ENCODE results near the gene CC2D2A.

The CC2D2A gene

GRCh38 chr4:15466596-15466995, 3.1 kb upstream of the CC2D2A start:
- DNase-seq (ENCODE audit: low read depth), result no peak

DNA sequence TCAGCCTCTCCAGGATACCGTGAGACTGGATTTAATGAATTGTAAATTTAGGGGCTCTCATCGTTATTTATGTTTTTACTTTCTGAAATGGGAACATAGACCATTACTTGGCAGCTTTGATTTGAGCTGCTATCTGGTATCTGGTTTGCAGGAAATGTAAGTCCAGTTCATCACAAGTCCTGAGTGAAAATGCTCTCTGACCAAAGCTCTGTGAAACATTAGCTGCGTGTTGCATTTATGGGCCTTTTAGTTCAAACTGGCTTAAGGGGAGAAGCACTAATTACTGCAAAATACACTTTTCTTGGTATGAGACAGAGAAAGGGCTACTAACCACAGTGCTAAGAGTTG, 420 bp downstream of the CC2D2A start:
- DNase-seq (ENCODE audit: low read depth), result no peak

DNA sequence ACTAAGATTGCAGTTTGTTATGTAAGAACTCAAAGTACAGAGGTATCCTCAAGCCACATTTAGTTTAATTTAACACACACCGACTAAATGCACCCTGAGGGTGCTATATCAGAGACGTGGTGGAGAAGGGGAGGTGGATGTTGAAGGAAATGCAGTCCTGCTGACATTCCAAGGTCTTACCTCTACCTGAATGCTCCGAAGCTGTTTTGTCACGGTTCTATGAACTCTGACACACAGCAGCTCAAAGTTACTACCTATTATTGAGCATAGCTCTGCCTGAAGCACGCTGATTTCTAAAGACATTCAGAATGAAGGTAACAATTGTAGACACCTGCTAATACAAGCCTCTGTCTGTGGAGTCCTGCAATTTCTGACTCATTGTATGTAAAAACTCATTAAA, 6.7 kb downstream of the CC2D2A start:
- no peak for DNase-seq (ENCODE audit: low read depth)

DNA sequence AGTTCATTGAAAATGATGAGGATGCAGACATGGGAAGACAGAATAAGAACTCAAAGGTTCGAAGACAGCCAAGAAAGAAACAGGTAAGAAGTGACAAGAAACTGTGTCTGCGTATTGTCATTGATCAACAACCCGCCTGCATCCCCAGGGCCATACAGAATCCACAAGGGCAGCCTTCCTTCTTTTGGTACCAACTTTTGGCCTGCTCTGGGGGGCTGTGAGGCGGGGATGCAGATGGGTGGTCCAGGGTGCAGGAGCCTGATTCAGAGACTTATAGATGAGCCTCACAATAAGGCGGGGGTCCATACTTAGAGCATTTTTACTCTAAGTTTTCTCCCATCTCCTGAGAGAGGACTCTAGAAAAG, 9.0 kb downstream of the CC2D2A start:
- no peak for DNase-seq (ENCODE audit: low read depth)

DNA sequence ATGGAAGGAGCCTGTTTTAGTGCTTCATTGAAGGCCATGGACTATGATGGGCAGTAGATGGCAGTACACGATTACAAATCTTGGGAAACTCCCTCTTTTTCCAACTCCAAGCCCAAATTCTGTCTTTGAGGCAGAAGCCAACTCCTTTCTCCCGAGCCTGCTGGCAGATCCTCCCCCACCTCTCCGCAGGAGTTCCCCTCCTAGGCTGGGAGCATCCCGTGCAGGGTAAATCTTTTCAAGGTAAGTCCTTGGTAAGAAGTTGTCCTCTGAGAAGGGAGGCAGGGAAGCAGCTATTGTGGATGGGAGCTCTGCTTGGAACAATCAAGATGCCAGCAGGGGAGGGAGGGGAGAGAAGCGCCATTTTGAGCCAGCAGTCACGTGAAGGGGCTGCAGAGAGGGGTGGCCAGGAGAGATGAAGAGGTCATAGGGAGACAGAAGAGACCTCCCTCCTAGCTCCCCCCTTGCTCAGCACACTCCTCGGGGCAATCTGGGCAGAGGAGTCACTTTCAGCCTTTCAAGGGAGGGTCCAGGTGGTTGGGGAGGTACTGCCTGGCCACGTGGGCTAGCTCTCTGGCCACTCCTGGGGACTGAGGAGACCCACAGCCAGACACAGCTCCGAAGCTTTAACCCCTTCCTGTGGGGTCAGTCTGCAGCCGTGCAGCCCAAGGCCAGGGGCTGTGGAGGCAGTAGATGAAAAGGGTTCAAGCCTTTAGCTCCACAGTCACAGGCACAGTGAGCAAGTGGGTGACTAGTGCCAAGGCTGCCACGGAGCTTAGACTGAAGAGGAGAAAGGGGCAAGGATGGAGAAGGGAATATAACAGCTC, 9.6 kb downstream of the CC2D2A start:
- no peak for DNase-seq (ENCODE audit: low read depth)

GRCh38 chr4:15479913-15480185, 10.2 kb downstream of the CC2D2A start:
- DNase-seq (ENCODE audit: low read depth), result no peak

DNA sequence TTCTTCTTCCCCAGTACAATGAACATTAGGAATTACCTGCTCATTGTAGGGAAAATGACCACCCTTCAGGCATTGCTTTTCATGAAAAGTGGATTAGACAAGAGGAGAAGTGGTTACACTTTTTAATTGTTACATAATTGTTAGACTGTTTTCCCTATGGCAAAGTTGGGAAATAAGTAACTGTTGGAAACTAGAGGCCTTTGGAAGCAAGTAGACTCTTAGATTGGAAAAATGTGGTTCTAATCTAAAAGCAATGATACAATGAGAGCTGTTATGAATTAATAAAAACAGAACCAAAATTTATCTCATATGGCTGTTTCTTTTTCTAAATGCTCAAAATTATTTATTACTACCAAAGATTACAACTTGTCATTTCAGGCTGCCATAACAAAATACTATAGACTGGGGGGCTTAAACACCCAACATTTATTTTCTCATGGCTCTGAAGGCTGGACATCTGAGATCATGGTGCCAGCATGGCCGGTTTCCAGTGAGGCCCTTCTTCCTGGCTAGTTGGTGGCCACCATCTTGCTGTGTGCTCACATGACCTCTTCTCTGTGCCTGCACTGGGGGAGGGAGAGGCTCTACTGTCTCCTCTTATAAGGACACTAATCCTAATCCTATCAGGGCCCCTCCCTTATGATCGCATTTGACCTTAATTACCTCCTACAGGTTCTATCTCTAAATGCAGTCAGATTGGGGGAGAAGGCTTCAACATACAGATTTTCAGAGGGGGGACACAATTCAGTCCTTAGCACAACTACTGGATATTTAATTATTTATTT, 12.5 kb downstream of the CC2D2A start:
- no peak for DNase-seq (ENCODE audit: low read depth)

DNA sequence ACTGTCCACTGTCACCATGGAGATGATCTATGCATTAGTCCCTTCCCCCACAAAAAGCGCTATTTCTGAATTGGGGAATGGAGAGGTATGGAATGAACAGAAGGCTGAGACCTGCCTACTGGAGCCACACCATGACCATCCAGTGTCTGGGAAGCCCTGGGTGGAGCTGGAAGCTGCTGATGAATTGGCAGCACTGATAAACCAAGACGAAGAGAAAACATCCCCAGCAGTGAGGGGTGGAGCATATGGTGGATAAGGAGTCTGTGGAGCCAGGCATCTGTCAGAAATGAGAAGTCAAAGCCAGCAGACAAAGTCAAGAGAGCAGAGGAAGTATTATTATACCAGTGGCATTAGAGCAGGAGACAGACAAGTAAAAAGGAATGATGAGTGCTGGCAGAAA, 13.2 kb downstream of the CC2D2A start:
- DNase-seq (ENCODE audit: low read depth), result no peak

DNA sequence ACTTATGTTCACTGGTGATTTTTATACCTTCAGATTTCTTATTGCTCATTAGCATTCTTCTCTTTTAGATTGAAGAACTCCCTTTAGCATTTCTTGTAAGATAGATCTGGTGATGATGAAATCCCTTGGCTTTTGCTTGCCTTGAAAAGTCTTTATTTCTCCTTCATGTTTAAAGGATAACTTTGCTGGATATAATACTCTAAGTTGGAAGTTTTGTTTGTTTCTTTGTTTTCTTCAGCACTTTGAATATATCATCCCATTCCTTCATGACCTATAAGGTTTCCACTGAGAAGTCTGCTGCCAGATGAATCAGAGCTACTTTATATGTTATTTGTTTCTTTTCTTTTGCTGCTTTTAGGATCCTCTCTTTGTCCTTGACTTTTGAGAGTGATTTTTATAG, 18.5 kb downstream of the CC2D2A start:
- DNase-seq (ENCODE audit: low read depth), result no peak

DNA sequence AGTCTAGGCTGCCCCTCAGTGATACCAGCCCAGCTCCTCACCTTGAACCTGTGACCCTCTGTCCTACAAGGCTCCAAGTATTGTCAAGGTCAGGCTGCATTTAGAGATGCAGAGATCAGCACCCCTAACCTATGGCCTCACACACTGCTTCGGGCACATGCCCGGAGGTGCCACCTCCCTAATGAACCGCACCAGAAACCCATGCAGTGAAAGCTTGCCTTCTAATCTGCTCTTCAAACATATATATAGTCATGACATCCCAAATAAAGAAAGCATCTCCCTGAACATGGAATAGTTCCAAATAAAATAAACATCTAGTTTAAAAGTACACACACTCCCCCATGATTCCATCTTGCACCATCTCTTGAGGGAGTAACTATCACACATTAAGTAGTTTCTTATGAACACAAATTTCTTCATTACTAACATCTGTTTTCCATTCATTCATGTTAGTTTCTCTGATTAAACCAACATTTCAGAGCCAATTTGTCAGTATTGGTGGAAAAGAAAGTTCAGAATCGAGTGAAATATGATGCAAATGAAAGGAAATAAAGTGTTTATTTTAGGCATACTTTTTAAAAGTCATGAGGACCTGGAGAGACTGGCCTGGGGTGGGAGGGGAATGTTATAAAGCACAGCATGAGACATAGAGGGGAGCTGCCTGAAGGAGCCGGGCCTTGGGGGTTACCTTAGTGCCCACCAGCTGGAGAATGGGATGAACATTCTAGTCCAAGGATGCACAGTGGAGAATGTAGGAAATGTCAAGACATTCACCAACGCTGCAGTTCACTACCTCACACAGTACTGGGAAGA, 19.2 kb downstream of the CC2D2A start:
- no peak for DNase-seq (ENCODE audit: low read depth)

GRCh38 chr4:15489551-15489950, 19.9 kb downstream of the CC2D2A start:
- DNase-seq (ENCODE audit: low read depth), result no peak

DNA sequence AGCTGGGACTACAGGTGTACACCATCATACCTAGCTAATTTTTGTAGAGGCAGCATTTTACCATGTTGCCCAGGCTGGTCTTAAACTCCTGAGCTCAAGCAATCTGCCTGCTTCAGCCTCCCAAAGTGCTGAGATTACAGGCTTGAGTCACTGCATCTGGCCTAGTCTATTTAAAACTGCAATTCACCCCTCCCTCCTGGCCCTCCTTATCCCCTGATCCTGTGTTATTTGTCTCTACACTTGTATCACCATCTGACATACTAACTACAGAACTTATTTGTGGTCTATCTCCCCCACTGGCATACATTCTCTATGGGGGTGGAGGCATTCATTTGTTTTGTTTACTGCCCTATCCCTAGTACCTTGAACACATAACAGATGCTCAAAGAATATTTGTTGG, 23.7 kb downstream of the CC2D2A start:
- DNase-seq (ENCODE audit: low read depth), result no peak

- DNase-seq (ENCODE audit: low read depth), result no peak
Measured at GRCh38 chr4:15495621-15496020, 25.9 kb downstream of the CC2D2A start.

DNA sequence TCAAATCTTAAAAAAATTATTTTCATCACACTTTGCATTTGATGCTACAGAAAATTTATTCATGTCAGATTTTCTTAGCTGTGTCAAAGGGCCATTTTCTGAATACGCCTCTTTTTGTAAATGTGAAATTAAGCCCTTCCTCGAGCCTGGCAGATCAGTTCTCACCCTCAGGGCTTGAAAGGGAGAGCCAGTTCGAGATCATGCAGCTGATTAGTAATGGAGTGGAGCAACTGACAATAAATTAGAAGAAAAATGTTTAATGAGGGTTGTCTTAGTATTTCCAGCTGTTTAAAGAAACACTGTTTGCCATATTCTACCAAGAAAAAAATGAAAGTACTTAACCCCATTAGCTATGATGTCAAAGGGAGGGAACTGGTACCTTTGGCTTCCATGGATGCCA, 28.7 kb downstream of the CC2D2A start:
- no peak for DNase-seq (ENCODE audit: low read depth)

- DNase-seq (ENCODE audit: low read depth), result no peak
Measured at GRCh38 chr4:15500701-15501100, 31.0 kb downstream of the CC2D2A start.

GRCh38 chr4:15501941-15502340, 32.3 kb downstream of the CC2D2A start:
- DNase-seq (ENCODE audit: low read depth), result no peak

- DNase-seq (ENCODE audit: low read depth), result no peak
Measured at GRCh38 chr4:15502384-15502783, 32.7 kb downstream of the CC2D2A start.

- no peak for DNase-seq (ENCODE audit: low read depth)
Measured at GRCh38 chr4:15504041-15504440, 34.4 kb downstream of the CC2D2A start.

DNA sequence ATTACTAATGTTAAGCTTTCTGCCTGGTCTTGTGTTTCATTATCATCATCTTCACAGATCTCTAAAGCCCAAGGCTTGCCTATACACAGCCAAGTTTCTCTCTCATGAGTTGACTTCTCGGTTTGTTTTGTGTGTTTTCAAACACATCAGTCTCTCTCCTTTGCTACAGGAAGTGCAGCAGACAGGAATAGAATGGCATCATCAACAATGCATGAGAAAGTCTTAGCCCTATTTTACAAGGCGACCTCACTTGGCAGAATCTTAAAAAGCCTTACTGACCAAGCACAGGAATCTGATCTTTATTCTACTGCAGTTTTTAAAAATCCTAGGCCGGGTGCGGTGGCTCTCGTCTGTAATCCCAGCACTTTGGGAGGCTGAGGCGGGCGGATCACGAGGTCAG, 36.8 kb downstream of the CC2D2A start:
- no peak for DNase-seq (ENCODE audit: low read depth)

GRCh38 chr4:15507679-15508078, 38.0 kb downstream of the CC2D2A start:
- no peak for DNase-seq (ENCODE audit: low read depth)

DNA sequence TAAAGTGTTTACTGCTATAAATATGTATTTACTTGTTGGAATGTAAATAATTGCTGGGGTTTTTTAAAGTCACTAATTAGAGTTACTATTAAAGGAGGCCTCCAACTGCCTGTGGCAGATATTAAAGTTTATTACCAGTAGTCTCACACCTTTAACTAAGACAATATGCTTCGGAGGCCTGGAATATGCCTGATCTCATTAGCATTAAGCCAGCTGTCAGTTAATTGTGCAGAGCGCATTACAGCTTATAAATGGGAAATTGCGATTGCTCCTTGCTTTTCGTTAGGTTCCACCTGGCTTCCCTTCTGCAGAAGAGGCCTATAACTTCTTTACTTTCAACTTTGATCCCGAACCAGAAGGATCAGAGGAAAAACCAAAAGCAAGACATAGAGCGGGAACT, 41.3 kb downstream of the CC2D2A start:
- no peak for DNase-seq (ENCODE audit: low read depth)

DNA sequence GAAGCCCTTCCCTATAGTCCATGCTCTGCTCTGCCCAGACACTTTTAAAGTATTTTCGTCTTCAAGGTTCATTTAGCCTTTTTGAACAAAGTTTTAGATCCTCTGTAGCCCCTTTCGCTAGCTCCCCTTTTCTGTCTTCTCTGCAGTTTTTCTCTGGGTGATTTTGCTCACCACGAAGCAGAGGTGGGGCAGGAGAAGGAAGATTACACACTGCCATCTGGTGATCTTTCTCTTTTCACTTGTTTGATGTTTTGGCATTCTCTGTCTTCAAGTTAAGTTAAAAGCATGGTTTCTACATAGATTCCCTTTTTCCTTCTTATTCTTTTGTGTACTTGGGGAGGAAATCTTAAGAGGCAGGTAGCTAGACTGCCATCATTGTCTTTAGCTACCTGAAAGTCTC, 43.9 kb downstream of the CC2D2A start:
- no peak for DNase-seq (ENCODE audit: low read depth)

DNA sequence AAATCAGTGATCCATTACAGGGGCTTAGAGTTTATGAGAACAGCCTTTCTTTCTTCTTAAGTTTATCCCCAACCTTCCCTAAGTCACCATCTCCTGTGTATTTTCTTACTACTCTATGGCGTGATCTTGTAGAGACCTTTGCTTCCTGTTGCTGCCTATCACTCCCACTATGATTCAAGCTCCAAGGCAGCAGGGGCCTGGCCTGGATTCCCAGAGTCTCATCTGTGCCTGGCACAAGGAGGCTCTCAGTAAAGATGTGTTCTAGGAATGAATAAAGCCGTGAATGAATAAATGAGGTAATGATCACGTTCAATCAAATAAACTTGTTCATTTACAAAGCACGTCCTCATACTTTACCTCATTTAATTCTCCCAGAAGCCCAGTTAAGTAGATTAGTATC, 45.4 kb downstream of the CC2D2A start:
- DNase-seq (ENCODE audit: low read depth), result no peak
